Measurements from ENCODE around the gene SNUPN.

The SNUPN gene

DNA sequence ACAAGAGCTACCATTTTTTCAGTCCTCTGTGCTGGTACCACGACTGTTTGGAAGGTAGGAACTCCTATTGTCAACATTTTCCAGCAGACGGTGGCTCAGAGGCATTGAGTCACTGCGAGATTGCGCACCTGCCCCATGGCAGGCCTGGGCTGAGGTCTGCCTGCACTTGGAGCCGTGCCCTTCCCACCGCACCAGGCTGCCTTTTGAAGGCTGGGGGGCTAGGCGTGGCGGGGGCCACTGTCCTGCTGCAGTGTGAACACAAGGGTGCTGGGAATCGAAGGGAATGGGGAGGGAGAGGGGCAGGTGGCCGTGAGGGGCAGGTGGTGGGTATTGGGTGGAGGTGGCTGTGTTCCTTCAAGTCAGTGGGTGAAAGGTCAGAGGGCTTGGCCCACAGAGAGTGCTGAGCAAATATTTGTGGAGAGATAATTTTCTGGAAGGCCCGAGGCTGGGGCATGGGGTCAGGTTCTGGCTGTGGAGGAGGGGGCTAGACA lies 38.5 kb upstream of the SNUPN start:
- no peak overlapping the region for H3K4me2 ChIP-seq
- H3K4me1 ChIP-seq: peaks cover 9% of the 10 kb centered on the region
- no peaks in the 10 kb centered on the region for H3K9me3 ChIP-seq
- peaks cover 25% of the 10 kb centered on the region for H3K36me3 ChIP-seq
- no peak overlapping the region for H3K9ac ChIP-seq
- H3K27ac ChIP-seq: no peak overlapping the region
- no peaks in the 10 kb centered on the region for H3K27me3 ChIP-seq
- 0 out of 2 replicates have a peak, but pooled peaks cover 2% of the 10 kb centered on the region for H4K20me1 ChIP-seq
- no peak overlapping the region for H3K4me3 ChIP-seq
- TF ChIP-seq Cebpa-rat (IDR thresholded peaks at IDR 0.05): no peak

DNA sequence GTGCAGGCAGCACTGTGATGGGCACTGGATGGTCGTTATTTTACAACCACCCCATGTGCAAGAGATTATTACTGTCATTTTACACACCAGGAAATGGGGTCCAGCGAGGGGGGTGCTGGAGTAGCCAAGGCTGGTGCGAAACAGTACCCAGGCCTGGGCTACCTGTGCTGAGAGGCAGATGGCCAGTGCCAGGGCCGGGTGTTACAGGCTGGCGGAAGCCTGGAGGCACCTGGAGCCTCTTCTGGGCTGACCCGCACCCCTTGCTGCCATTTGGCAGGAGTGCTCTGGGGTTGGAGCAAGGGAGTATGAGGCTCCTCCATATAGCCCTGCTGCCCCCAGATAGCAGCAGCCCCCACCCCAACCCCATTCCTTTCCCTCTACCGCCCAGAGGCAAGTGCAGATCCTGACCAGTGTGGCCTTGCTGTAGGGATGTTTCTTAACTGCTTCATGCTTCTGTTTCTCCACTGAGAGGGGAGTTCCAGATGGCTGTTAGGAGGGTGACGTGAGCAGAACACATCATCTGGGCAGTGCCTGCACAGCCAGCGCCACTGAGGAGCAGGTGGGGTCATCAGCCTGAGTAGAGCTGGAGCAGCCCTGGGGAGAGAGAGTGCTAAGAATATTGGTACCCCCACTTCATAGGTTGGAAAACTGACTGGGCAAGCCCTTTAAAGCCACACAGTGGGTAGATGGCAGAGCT lies 37.4 kb upstream of the SNUPN start:
- Histone ChIP-seq H3K9ac (no peak overlapping the region), H3K27me3 (no peaks in the 10 kb centered on the region), H3K27ac (no peak overlapping the region), H3K9me3 (no peaks in the 10 kb centered on the region), H3K4me3 (no peak overlapping the region), H3K36me3 (peaks cover 35% of the 10 kb centered on the region), H4K20me1 (peaks cover 11% of the 10 kb centered on the region; the same call in 1 of the 2 replicates), H3K4me1 (peaks cover 9% of the 10 kb centered on the region), H3K4me2 (no peak overlapping the region)
- TF ChIP-seq Cebpa-rat (IDR thresholded peaks at IDR 0.05): no peak

- TF ChIP-seq Cebpa-rat (IDR thresholded peaks at IDR 0.05): no peak
- H3K4me2 ChIP-seq: no peak overlapping the region
- no peaks in the 10 kb centered on the region for H3K9me3 ChIP-seq
- no peak overlapping the region for H3K4me3 ChIP-seq
- H3K9ac ChIP-seq: no peak overlapping the region
- H3K27ac ChIP-seq: no peak overlapping the region
- H3K4me1 ChIP-seq: peaks cover 5% of the 10 kb centered on the region
- peaks cover 24% of the 10 kb centered on the region for H4K20me1 ChIP-seq
- H3K36me3 ChIP-seq: peaks cover 47% of the 10 kb centered on the region
- H3K27me3 ChIP-seq: no peaks in the 10 kb centered on the region
Observed at GRCh38 chr15:75661756-75662140, 36.2 kb upstream of the SNUPN start.

- Histone ChIP-seq H3K9ac (no peak overlapping the region), H3K4me1 (no peaks in the 10 kb centered on the region), H4K20me1 (peaks cover 29% of the 10 kb centered on the region), H3K9me3 (no peaks in the 10 kb centered on the region), H3K27me3 (no peaks in the 10 kb centered on the region), H3K27ac (no peak overlapping the region), H3K36me3 (peaks cover 52% of the 10 kb centered on the region), H3K4me3 (no peak overlapping the region), H3K4me2 (no peak overlapping the region)
- TF ChIP-seq Cebpa-rat (IDR thresholded peaks at IDR 0.05): no peak
Observed at GRCh38 chr15:75661100-75661755, 35.7 kb upstream of the SNUPN start.

- Histone ChIP-seq H3K27me3 (no peaks in the 10 kb centered on the region), H3K4me1 (no peaks in the 10 kb centered on the region), H3K27ac (no peak overlapping the region), H3K9me3 (no peaks in the 10 kb centered on the region), H4K20me1 (peaks cover 40% of the 10 kb centered on the region), H3K4me3 (no peak overlapping the region), H3K4me2 (no peak overlapping the region), H3K36me3 (peaks cover 62% of the 10 kb centered on the region), H3K9ac (no peak overlapping the region)
- TF ChIP-seq Cebpa-rat (IDR thresholded peaks at IDR 0.05): no peak
Observed at GRCh38 chr15:75659928-75660645, 34.6 kb upstream of the SNUPN start.

DNA sequence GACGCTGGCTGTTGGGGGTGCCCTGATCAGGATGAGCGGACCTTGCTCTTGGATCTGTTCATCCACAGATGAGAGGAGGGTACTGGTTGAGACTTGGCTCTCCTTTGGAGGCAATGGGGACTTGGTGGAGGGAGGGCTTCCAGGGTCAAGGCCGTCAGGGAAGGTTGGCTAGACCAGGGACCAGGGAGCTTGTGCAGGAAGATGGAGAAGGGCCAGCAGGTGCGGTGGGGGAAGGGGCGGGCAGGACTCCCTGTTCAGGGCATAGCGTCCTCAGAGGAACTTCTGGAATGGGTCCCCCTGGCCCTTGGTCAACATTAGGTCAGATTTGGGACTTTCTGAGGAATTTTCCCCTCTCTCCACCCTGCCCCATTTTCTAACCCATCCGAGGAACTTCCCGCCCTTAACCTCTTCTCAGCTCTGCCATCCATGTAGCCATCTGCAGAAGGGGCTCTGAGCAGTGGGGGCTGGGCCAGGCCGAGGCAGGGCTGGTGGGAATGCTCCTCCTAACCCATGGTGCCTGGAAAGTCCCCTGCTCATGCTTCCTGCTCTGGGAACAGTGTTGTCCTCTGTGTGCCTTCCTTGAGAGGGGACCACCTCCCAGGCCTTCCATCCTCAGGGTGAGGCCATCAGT lies 33.7 kb upstream of the SNUPN start:
- Histone ChIP-seq H3K9ac (no peak overlapping the region), H3K4me1 (no peaks in the 10 kb centered on the region), H3K27me3 (no peaks in the 10 kb centered on the region), H3K4me2 (no peak overlapping the region), H3K27ac (no peak overlapping the region), H4K20me1 (peaks cover 49% of the 10 kb centered on the region), H3K36me3 (peaks cover 69% of the 10 kb centered on the region), H3K4me3 (no peak overlapping the region), H3K9me3 (no peaks in the 10 kb centered on the region)
- no peak for TF ChIP-seq Cebpa-rat (IDR thresholded peaks at IDR 0.05)

DNA sequence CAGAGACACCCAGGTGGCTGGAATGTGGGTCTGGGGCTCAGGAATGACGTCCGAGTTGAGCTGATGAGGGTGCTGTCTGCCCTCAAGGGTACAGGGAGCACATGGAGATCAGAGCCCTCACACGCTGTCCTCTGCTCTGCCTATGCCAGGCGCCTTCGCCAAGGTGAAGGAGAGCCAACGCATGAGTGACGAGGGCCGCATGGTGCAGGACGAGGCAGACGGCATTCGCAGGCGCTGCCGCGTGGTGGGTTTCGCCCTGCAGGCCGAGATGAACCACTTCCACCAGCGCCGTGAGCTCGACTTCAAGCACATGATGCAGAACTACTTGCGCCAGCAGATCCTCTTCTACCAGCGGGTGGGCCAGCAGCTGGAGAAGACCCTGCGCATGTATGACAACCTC lies 31.3 kb upstream of the SNUPN start:
- Histone ChIP-seq H3K36me3 (peaks cover 70% of the 10 kb centered on the region), H3K4me3 (no peak overlapping the region), H3K27ac (no peak overlapping the region), H3K4me1 (peaks cover 19% of the 10 kb centered on the region), H3K9ac (no peak overlapping the region), H3K27me3 (no peaks in the 10 kb centered on the region), H3K4me2 (no peak overlapping the region), H4K20me1 (peaks cover 73% of the 10 kb centered on the region), H3K9me3 (no peaks in the 10 kb centered on the region)
- TF ChIP-seq Cebpa-rat (IDR thresholded peaks at IDR 0.05): no peak

DNA sequence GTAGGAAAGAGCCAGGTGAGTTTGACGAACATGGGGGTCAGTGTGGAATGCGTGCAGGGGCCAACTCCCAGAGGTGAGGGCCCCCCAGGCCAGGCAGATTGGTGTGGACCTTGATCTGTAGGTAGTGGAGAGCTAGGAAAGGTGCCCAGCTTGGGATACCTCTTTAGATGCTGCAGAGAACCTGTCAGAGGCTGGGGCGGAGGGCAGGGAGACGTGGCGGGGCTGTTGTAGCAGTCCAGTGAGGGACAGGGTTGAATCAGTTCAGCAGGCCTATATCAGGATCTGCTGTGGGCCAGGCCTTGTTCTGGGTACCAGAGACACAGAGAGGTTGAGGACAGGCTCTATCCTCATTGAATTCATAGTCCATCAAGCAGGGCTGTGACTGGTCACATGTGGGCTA lies 30.8 kb upstream of the SNUPN start:
- H3K27ac ChIP-seq: no peak overlapping the region
- TF ChIP-seq Cebpa-rat (IDR thresholded peaks at IDR 0.05): no peak
- H3K36me3 ChIP-seq: peaks cover 65% of the 10 kb centered on the region
- H3K4me2 ChIP-seq: no peak overlapping the region
- no peak overlapping the region for H3K4me3 ChIP-seq
- peaks cover 78% of the 10 kb centered on the region for H4K20me1 ChIP-seq
- H3K4me1 ChIP-seq: peaks cover 24% of the 10 kb centered on the region
- H3K9ac ChIP-seq: no peak overlapping the region
- no peaks in the 10 kb centered on the region for H3K27me3 ChIP-seq
- H3K9me3 ChIP-seq: no peaks in the 10 kb centered on the region

GRCh38 chr15:75655931-75656330 lies 30.4 kb upstream of the SNUPN start:
- no peak overlapping the region for H3K27ac ChIP-seq
- peaks cover 28% of the 10 kb centered on the region for H3K4me1 ChIP-seq
- H3K4me3 ChIP-seq: no peak overlapping the region
- no peaks in the 10 kb centered on the region for H3K9me3 ChIP-seq
- H3K36me3 ChIP-seq: peaks cover 65% of the 10 kb centered on the region
- no peak for TF ChIP-seq Cebpa-rat (IDR thresholded peaks at IDR 0.05)
- H3K4me2 ChIP-seq: no peak overlapping the region
- H4K20me1 ChIP-seq: peaks cover 82% of the 10 kb centered on the region
- no peaks in the 10 kb centered on the region for H3K27me3 ChIP-seq
- H3K9ac ChIP-seq: no peak overlapping the region
